ENCODE data around the gene TSPAN15. TPM values are rescaled to one million over a fixed set of nuclear protein-coding genes. Genes with fewer than 3 reads are reported as not detected.

Gene TSPAN15
- total RNA-seq, 1 experiment from 2014 or later = 212 TPM

GRCh38 chr10:69403519-69403918, 47.7 kb upstream of the TSPAN15 start:
- TF ChIP-seq EZH2 (IDR thresholded peaks at IDR 0.05; ENCODE audit: low read length, unreplicated experiment) (no peak), EZH2phosphoT487 (IDR thresholded peaks at IDR 0.05; ENCODE audit: borderline replicate concordance, low read length) (no peak), CTCF (conservative IDR thresholded peaks at IDR 0.05; ENCODE audit: low read depth, low read length) (no peak)
- no TSS peak for BruUV-seq (replicated peaks)
- intact Hi-C loops (cut with micrococcal nuclease) = no loop called here
- POLR2A ChIA-PET (ENCODE audit: unreplicated experiment) = no interaction called here
- no peaks in the 10 kb centered on the region for H3K9me3 ChIP-seq (ENCODE audit: low read length)
- H3K27ac ChIP-seq (ENCODE audit: low read length) = no peak overlapping the region
- no peaks in the 10 kb centered on the region for H3K9me2 ChIP-seq (replicated peaks; ENCODE audit: low read length)
- ATAC-seq (no peak), DNase-seq (peak; percentile 24)
- H4K20me1 ChIP-seq (ENCODE audit: low read length) = no peaks in the 10 kb centered on the region
- no peaks in the 10 kb centered on the region for H3K27me3 ChIP-seq (ENCODE audit: low read length)
- CTCF ChIA-PET = no interaction called here
- no peak overlapping the region for H3K4me3 ChIP-seq (ENCODE audit: low read length)
- no peak overlapping the region for H3K4me2 ChIP-seq (ENCODE audit: low read length)
- peaks cover 23% of the 10 kb centered on the region for H3K4me1 ChIP-seq (ENCODE audit: insufficient read depth, low read length)
- H3K36me3 ChIP-seq (ENCODE audit: low read depth, low read length) = peaks cover 38% of the 10 kb centered on the region
- no peaks in the 10 kb centered on the region for H3K79me2 ChIP-seq (ENCODE audit: low read length)
- H3F3A ChIP-seq (ENCODE audit: low read length, unreplicated experiment) = no peaks in the 10 kb centered on the region
- H2AFZ ChIP-seq (ENCODE audit: low read length) = no peak overlapping the region
- no peak overlapping the region for H3K9ac ChIP-seq (ENCODE audit: low read length)

- peaks cover 30% of the 10 kb centered on the region for H3K4me1 ChIP-seq (ENCODE audit: insufficient read depth, low read length)
- no peaks in the 10 kb centered on the region for H3F3A ChIP-seq (ENCODE audit: low read length, unreplicated experiment)
- ChIA-PET POLR2A (ENCODE audit: unreplicated experiment) (interaction anchor here (0.6 kb wide), 1 partner anchor 163 kb away, joined by 4 read pairs; no protein-coding TSS in a partner anchor), CTCF (interaction anchor here (0.5 to 0.6 kb wide), 3 partner anchors 108 to 400 kb away, joined by 3 read pairs; no protein-coding TSS in a partner anchor)
- DNase-seq (no peak), ATAC-seq (no peak)
- BruUV-seq (replicated peaks) = TSS peak; percentile 5
- no peaks in the 10 kb centered on the region for H4K20me1 ChIP-seq (ENCODE audit: low read length)
- no peaks in the 10 kb centered on the region for H3K9me3 ChIP-seq (ENCODE audit: low read length)
- peaks cover 29% of the 10 kb centered on the region for H3K36me3 ChIP-seq (ENCODE audit: low read depth, low read length)
- no peak overlapping the region for H3K4me3 ChIP-seq (ENCODE audit: low read length)
- H3K9ac ChIP-seq (ENCODE audit: low read length) = no peak overlapping the region
- intact Hi-C loops (cut with micrococcal nuclease) = loop anchor here (5.0 kb wide), 1 partner anchor 167 kb away; no protein-coding TSS in a partner anchor
- no peak overlapping the region for H3K27ac ChIP-seq (ENCODE audit: low read length)
- H3K9me2 ChIP-seq (replicated peaks; ENCODE audit: low read length) = no peaks in the 10 kb centered on the region
- no peak overlapping the region for H2AFZ ChIP-seq (ENCODE audit: low read length)
- no peak for TF ChIP-seq CTCF (conservative IDR thresholded peaks at IDR 0.05; ENCODE audit: low read depth, low read length)
- no peak for TF ChIP-seq EZH2 (IDR thresholded peaks at IDR 0.05; ENCODE audit: low read length, unreplicated experiment)
- TF ChIP-seq EZH2phosphoT487 (IDR thresholded peaks at IDR 0.05; ENCODE audit: borderline replicate concordance, low read length) = no peak
- no peaks in the 10 kb centered on the region for H3K79me2 ChIP-seq (ENCODE audit: low read length)
- no peaks in the 10 kb centered on the region for H3K27me3 ChIP-seq (ENCODE audit: low read length)
- no peak overlapping the region for H3K4me2 ChIP-seq (ENCODE audit: low read length)
Measured at GRCh38 chr10:69404786-69405185, 46.5 kb upstream of the TSPAN15 start.

- ATAC-seq (no peak), DNase-seq (peak; percentile 46)
- H2AFZ ChIP-seq (ENCODE audit: low read length) = no peak overlapping the region
- no peaks in the 10 kb centered on the region for H3K79me2 ChIP-seq (ENCODE audit: low read length)
- H3K4me3 ChIP-seq (ENCODE audit: low read length) = no peak overlapping the region
- BruUV-seq (replicated peaks) = no TSS peak
- TF ChIP-seq EZH2 (IDR thresholded peaks at IDR 0.05; ENCODE audit: low read length, unreplicated experiment) = no peak
- TF ChIP-seq CTCF (conservative IDR thresholded peaks at IDR 0.05; ENCODE audit: low read depth, low read length) = no peak
- TF ChIP-seq EZH2phosphoT487 (IDR thresholded peaks at IDR 0.05; ENCODE audit: borderline replicate concordance, low read length) = no peak
- H4K20me1 ChIP-seq (ENCODE audit: low read length) = no peaks in the 10 kb centered on the region
- H3K9me2 ChIP-seq (replicated peaks; ENCODE audit: low read length) = no peaks in the 10 kb centered on the region
- ChIA-PET CTCF (interaction anchor here (0.6 kb wide), 2 partner anchors 108 to 179 kb away, joined by 3 read pairs; no protein-coding TSS in a partner anchor), POLR2A (ENCODE audit: unreplicated experiment) (no interaction called here)
- H3K4me2 ChIP-seq (ENCODE audit: low read length) = no peak overlapping the region
- H3K4me1 ChIP-seq (ENCODE audit: insufficient read depth, low read length) = peaks cover 30% of the 10 kb centered on the region
- peaks cover 28% of the 10 kb centered on the region for H3K36me3 ChIP-seq (ENCODE audit: low read depth, low read length)
- H3K9ac ChIP-seq (ENCODE audit: low read length) = no peak overlapping the region
- H3K27me3 ChIP-seq (ENCODE audit: low read length) = no peaks in the 10 kb centered on the region
- H3K27ac ChIP-seq (ENCODE audit: low read length) = no peak overlapping the region
- no peaks in the 10 kb centered on the region for H3K9me3 ChIP-seq (ENCODE audit: low read length)
- intact Hi-C loops (cut with micrococcal nuclease) = loop anchor here (5.0 kb wide), 1 partner anchor 168 kb away; no protein-coding TSS in a partner anchor
- H3F3A ChIP-seq (ENCODE audit: low read length, unreplicated experiment) = no peaks in the 10 kb centered on the region
Measured at GRCh38 chr10:69405221-69405620, 46.0 kb upstream of the TSPAN15 start.

All from PC-3 (cell line).